Measurements from ENCODE around the gene SPTLC2.

GRCh38 chr14:77582511-77582910, 33.9 kb downstream of the SPTLC2 start:
- TF ChIP-seq CTCF (IDR thresholded peaks at IDR 0.05) (no peak), POLR2A (IDR thresholded peaks at IDR 0.05) (no peak)

All from gastroesophageal sphincter (tissue), 3 donors.